Suppressor macrophage (primary cell): ENCODE results near the gene NINJ1.

Experiments
- DNase-seq, 4 experiments: peaks; one replicate each; pipeline ENCODE4 v3.0.0-alpha.2; 2020 to 2022
- total RNA-seq, 17 experiments: gene quantifications; one replicate each; lab custom pipeline; 2026; ENCODE audit warnings: mixed read lengths in 6 of 17, inconsistent platforms in 3 of 17; lab: John Stamatoyannopoulos, UW

The NINJ1 gene
- 91.4 to 758 (median 167) reads per million in 17 experiments for total RNA-seq

GRCh38 chr9:93134015-93134739 lies at the start of gene NINJ1:
Gene NINJ1, minus strand, starts transcription at chr9:93134251. Its CDS starts 34 bp downstream, at chr9:93134217.
- peak; percentile 96 to 98 (median 97) for DNase-seq

- no peak for DNase-seq
Measured at GRCh38 chr9:93183131-93183662, 49.1 kb upstream of the NINJ1 start.

- no peak for DNase-seq
Measured at GRCh38 chr9:93182572-93182971, 48.5 kb upstream of the NINJ1 start.

GRCh38 chr9:93181672-93182435 lies 47.8 kb upstream of the NINJ1 start:
- no peak for DNase-seq

GRCh38 chr9:93180938-93181337 lies 46.9 kb upstream of the NINJ1 start:
- no peak for DNase-seq

GRCh38 chr9:93178851-93179786 lies 45.1 kb upstream of the NINJ1 start:
- no peak for DNase-seq

- no peak for DNase-seq
Measured at GRCh38 chr9:93177676-93178075, 43.6 kb upstream of the NINJ1 start.

- no peak for DNase-seq
Measured at GRCh38 chr9:93174976-93175375, 40.9 kb upstream of the NINJ1 start.

GRCh38 chr9:93173365-93174051 lies 39.5 kb upstream of the NINJ1 start:
- peak in 2 of 4 experiments; percentile 35 to 40 for DNase-seq

- DNase-seq: no peak
Measured at GRCh38 chr9:93172666-93173364, 38.8 kb upstream of the NINJ1 start.

GRCh38 chr9:93171261-93171990 lies 37.4 kb upstream of the NINJ1 start:
- no peak for DNase-seq

GRCh38 chr9:93170571-93170970 lies 36.5 kb upstream of the NINJ1 start:
- no peak for DNase-seq

- no peak for DNase-seq
Measured at GRCh38 chr9:93169444-93169843, 35.4 kb upstream of the NINJ1 start.

- no peak for DNase-seq
Measured at GRCh38 chr9:93168581-93168980, 34.5 kb upstream of the NINJ1 start.

GRCh38 chr9:93167838-93168237 lies 33.8 kb upstream of the NINJ1 start:
- no peak for DNase-seq

GRCh38 chr9:93167185-93167584 lies 33.1 kb upstream of the NINJ1 start:
- DNase-seq: no peak

GRCh38 chr9:93166699-93167098 lies 32.6 kb upstream of the NINJ1 start:
- no peak for DNase-seq

- DNase-seq: no peak
Measured at GRCh38 chr9:93164085-93164484, 30.0 kb upstream of the NINJ1 start.

- DNase-seq: no peak
Measured at GRCh38 chr9:93161786-93162562, 27.9 kb upstream of the NINJ1 start.
